DMS79 treated with DMSO at 0.1 percent for 48 hours (cell line): Measurements from ENCODE around the gene OR6K3.
"Not testable (repeated sequence)": the region's sequence is repeated elsewhere in the genome, so short reads cannot be mapped to it uniquely, and the experiment has no call there.

Source experiments
- DNase-seq: peaks from one replicate; lab custom pipeline; 2025; lab: John Stamatoyannopoulos, UW

The OR6K3 gene

GRCh38 chr1:158720620-158721019, at the start of gene OR6K3:
Gene OR6K3 (minus strand): TSS chr1:158720720. CDS start chr1:158718115, 2,605 bp downstream.
- DNase-seq = no peak

GRCh38 chr1:158754420-158754819, 33.9 kb upstream of the OR6K3 start, which contains the start of gene OR6K6:
Gene OR6K6 (plus strand): TSS chr1:158754720. CDS start chr1:158754888, 168 bp downstream.
- DNase-seq = no peak

- no peak for DNase-seq
Measured at GRCh38 chr1:158752155-158752712, 31.7 kb upstream of the OR6K3 start.

GRCh38 chr1:158735848-158736247, 15.3 kb upstream of the OR6K3 start:
- no peak for DNase-seq

- DNase-seq = no peak
Measured at GRCh38 chr1:158732524-158732923, 12.0 kb upstream of the OR6K3 start.

- DNase-seq = no peak
Measured at GRCh38 chr1:158731707-158732106, 11.2 kb upstream of the OR6K3 start.

GRCh38 chr1:158730453-158730852, 9.9 kb upstream of the OR6K3 start:
- no peak for DNase-seq

GRCh38 chr1:158728510-158729225, 8.1 kb upstream of the OR6K3 start:
- DNase-seq = no peak

- no peak for DNase-seq
Measured at GRCh38 chr1:158724442-158724841, 3.9 kb upstream of the OR6K3 start.

GRCh38 chr1:158719664-158720063, 856 bp downstream of the OR6K3 start:
- DNase-seq = no peak

- DNase-seq = no peak
Measured at GRCh38 chr1:158717344-158717743, 3.2 kb downstream of the OR6K3 start.

- DNase-seq = no peak
Measured at GRCh38 chr1:158716335-158716734, 4.2 kb downstream of the OR6K3 start.

GRCh38 chr1:158714754-158715153, 5.8 kb downstream of the OR6K3 start:
- DNase-seq = no peak

- DNase-seq = no peak
Measured at GRCh38 chr1:158711098-158711497, 9.4 kb downstream of the OR6K3 start.

- no peak for DNase-seq
Measured at GRCh38 chr1:158706096-158706495, 14.4 kb downstream of the OR6K3 start.

GRCh38 chr1:158700552-158700951, 20.0 kb downstream of the OR6K3 start, which contains the start of gene OR6K2:
Gene OR6K2 (minus strand): TSS chr1:158700652. CDS start chr1:158700652, 0 bp downstream.
- DNase-seq = no peak

GRCh38 chr1:158694596-158694995, 25.9 kb downstream of the OR6K3 start:
- DNase-seq = no peak

- DNase-seq = no peak
Measured at GRCh38 chr1:158692356-158692755, 28.2 kb downstream of the OR6K3 start.

- DNase-seq = no peak
Measured at GRCh38 chr1:158691907-158692306, 28.6 kb downstream of the OR6K3 start.

- not testable (repeated sequence) for DNase-seq
Measured at GRCh38 chr1:158691149-158691548, 29.4 kb downstream of the OR6K3 start.

GRCh38 chr1:158689875-158690274, 30.6 kb downstream of the OR6K3 start:
- DNase-seq = no peak

GRCh38 chr1:158689110-158689509, 31.4 kb downstream of the OR6K3 start:
- DNase-seq = no peak

- not testable (repeated sequence) for DNase-seq
Measured at GRCh38 chr1:158688343-158688742, 32.2 kb downstream of the OR6K3 start.

- DNase-seq = no peak
Measured at GRCh38 chr1:158687037-158687436, 33.5 kb downstream of the OR6K3 start.
